Astrocyte of the spinal cord (primary cell): Measurements from ENCODE around the gene RNF31.

ENCODE experiments used
- DNase-seq: peaks from one replicate; pipeline ENCODE4 v3.0.0; 2011; ENCODE audit warnings: low read depth, low spot score
- H3K4me3 ChIP-seq: 2 replicates; pipeline ENCODE4 v1.5.1; 2011; ENCODE audit warnings: low read depth, mild to moderate bottlenecking, low read length, moderate library complexity
- CTCF ChIP-seq: IDR thresholded peaks from 2 replicates; pipeline ENCODE4 v1.5.1; 2012; ENCODE audit warnings: low read depth, mild to moderate bottlenecking, low read length, inconsistent platforms
- in situ Hi-C: cut with HindIII; loops from 2 replicates; pipeline ENCODE4 v1.10.0; 2017; ENCODE audit warnings: low sequenced_read_pairs

RNF31 gene

GRCh38 chr14:24116128-24116814 lies 31.0 kb upstream of the RNF31 start:
- no peak for DNase-seq
- no peak for TF ChIP-seq CTCF
- H3K4me3 ChIP-seq: no peak overlapping the region
- in situ Hi-C loops: no loop called here

GRCh38 chr14:24117179-24117578 lies 30.1 kb upstream of the RNF31 start:
- DNase-seq: no peak
- H3K4me3 ChIP-seq: no peak overlapping the region
- in situ Hi-C loops: no loop called here
- no peak for TF ChIP-seq CTCF

- TF ChIP-seq CTCF: no peak
- no peak overlapping the region for H3K4me3 ChIP-seq
- in situ Hi-C loops: no loop called here
- DNase-seq: no peak
These were observed 27.6 kb upstream of the RNF31 start for GRCh38 chr14:24119691-24120090.

GRCh38 chr14:24121210-24121609 lies 26.1 kb upstream of the RNF31 start:
- DNase-seq: no peak
- in situ Hi-C loops: no loop called here
- no peak overlapping the region for H3K4me3 ChIP-seq
- TF ChIP-seq CTCF: no peak

- TF ChIP-seq CTCF: no peak
- in situ Hi-C loops: no loop called here
- no peak overlapping the region for H3K4me3 ChIP-seq
- no peak for DNase-seq
These were observed 24.9 kb upstream of the RNF31 start for GRCh38 chr14:24122416-24122815.

- TF ChIP-seq CTCF: no peak
- no peak for DNase-seq
- in situ Hi-C loops: no loop called here
- H3K4me3 ChIP-seq: no peak overlapping the region
These were observed 24.4 kb upstream of the RNF31 start for GRCh38 chr14:24122898-24123297.
